ENCODE data around the gene ARID1B.

DNA sequence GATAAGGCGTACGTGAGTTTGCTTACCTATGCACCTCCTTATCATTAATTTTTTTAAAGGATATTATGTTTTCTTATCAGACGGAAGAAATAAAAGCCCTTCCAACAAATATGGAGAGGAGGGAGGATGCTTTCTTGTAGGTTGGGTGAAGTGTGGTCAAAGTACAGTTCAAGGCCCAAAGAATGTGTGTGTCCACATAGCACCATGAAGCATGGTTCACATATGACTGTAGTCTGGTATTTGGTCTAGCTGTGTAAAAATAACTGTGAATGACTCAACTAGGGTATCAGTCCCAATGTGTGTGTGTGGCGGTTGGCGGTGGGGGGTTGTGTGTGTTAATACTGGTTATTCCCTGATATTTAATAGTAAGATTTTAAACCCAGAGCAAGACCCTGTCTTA is 333.4 kb downstream of the ARID1B start:
- TF ChIP-seq BHLHE40 (IDR thresholded peaks at IDR 0.05; ENCODE audit: low read depth, low read length) (no peak), CEBPB (IDR thresholded peaks at IDR 0.05; ENCODE audit: low read depth, low read length) (peak; percentile 57)
- TF ChIP-seq, protein P1, sequence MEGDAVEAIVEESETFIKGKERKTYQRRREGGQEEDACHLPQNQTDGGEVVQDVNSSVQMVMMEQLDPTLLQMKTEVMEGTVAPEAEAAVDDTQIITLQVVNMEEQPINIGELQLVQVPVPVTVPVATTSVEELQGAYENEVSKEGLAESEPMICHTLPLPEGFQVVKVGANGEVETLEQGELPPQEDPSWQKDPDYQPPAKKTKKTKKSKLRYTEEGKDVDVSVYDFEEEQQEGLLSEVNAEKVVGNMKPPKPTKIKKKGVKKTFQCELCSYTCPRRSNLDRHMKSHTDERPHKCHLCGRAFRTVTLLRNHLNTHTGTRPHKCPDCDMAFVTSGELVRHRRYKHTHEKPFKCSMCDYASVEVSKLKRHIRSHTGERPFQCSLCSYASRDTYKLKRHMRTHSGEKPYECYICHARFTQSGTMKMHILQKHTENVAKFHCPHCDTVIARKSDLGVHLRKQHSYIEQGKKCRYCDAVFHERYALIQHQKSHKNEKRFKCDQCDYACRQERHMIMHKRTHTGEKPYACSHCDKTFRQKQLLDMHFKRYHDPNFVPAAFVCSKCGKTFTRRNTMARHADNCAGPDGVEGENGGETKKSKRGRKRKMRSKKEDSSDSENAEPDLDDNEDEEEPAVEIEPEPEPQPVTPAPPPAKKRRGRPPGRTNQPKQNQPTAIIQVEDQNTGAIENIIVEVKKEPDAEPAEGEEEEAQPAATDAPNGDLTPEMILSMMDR (conservative IDR thresholded peaks at IDR 0.05; ENCODE audit: low read depth, low read length), result no peak

Data from IMR-90 (cell line).